ENCODE measurements around the gene LY6G6F.
A peak's percentile ranks its signal among the peaks of the same experiment; 100 is the strongest.

LY6G6F gene

GRCh38 chr6:31676904-31677303 is 29.8 kb upstream of the LY6G6F start:
- no peak for DNase-seq (ENCODE audit: low read depth)

GRCh38 chr6:31677955-31678354 is 28.7 kb upstream of the LY6G6F start:
- DNase-seq (ENCODE audit: low read depth): no peak

- peak; percentile 39 for DNase-seq (ENCODE audit: low read depth)
These were observed 26.2 kb upstream of the LY6G6F start, which contains the start of gene LY6G5C for GRCh38 chr6:31680226-31681134. Gene LY6G5C (minus strand): TSS chr6:31681067. CDS start chr6:31680373, 694 bp downstream.

- DNase-seq (ENCODE audit: low read depth): peak; percentile 17
These were observed 25.5 kb upstream of the LY6G6F start for GRCh38 chr6:31681135-31681671.

- DNase-seq (ENCODE audit: low read depth): no peak
These were observed 23.1 kb upstream of the LY6G6F start for GRCh38 chr6:31683591-31683990.

- DNase-seq (ENCODE audit: low read depth): no peak
These were observed 20.2 kb upstream of the LY6G6F start for GRCh38 chr6:31686483-31686882.

- DNase-seq (ENCODE audit: low read depth): no peak
These were observed 19.3 kb upstream of the LY6G6F start for GRCh38 chr6:31687321-31687720.

- DNase-seq (ENCODE audit: low read depth): no peak
These were observed 18.6 kb upstream of the LY6G6F start for GRCh38 chr6:31687860-31688693.

GRCh38 chr6:31689249-31690110 is 17.2 kb upstream of the LY6G6F start:
- no peak for DNase-seq (ENCODE audit: low read depth)

- no peak for DNase-seq (ENCODE audit: low read depth)
These were observed 16.2 kb upstream of the LY6G6F start for GRCh38 chr6:31690231-31691077.

- no peak for DNase-seq (ENCODE audit: low read depth)
These were observed 15.6 kb upstream of the LY6G6F start for GRCh38 chr6:31691078-31691463.

- DNase-seq (ENCODE audit: low read depth): no peak
These were observed 15.0 kb upstream of the LY6G6F start for GRCh38 chr6:31691564-31692108.

- no peak for DNase-seq (ENCODE audit: low read depth)
These were observed 14.3 kb upstream of the LY6G6F start for GRCh38 chr6:31692353-31692752.

GRCh38 chr6:31692886-31693285 is 13.8 kb upstream of the LY6G6F start:
- DNase-seq (ENCODE audit: low read depth): no peak

GRCh38 chr6:31693535-31693934 is 13.1 kb upstream of the LY6G6F start:
- DNase-seq (ENCODE audit: low read depth): no peak

GRCh38 chr6:31697555-31697954 is 9.1 kb upstream of the LY6G6F start:
- DNase-seq (ENCODE audit: low read depth): no peak

- no peak for DNase-seq (ENCODE audit: low read depth)
These were observed 5.8 kb upstream of the LY6G6F start for GRCh38 chr6:31700740-31701401.

GRCh38 chr6:31701666-31702404 is 4.8 kb upstream of the LY6G6F start:
- no peak for DNase-seq (ENCODE audit: low read depth)

- DNase-seq (ENCODE audit: low read depth): no peak
These were observed 4.3 kb upstream of the LY6G6F start for GRCh38 chr6:31702405-31702818.
